GM19455 (cell line): ENCODE measurements around the gene ERN1.
"Not testable (repeated sequence)": the region's sequence is repeated elsewhere in the genome, so short reads cannot be mapped to it uniquely, and the experiment has no call there.

ENCODE experiments used
- ATAC-seq: cut with Tn5 transposase; IDR thresholded peaks from one replicate; pipeline ENCODE4 v1.9.1; 2021; ENCODE audit not compliant: unreplicated experiment

ERN1 gene

DNA sequence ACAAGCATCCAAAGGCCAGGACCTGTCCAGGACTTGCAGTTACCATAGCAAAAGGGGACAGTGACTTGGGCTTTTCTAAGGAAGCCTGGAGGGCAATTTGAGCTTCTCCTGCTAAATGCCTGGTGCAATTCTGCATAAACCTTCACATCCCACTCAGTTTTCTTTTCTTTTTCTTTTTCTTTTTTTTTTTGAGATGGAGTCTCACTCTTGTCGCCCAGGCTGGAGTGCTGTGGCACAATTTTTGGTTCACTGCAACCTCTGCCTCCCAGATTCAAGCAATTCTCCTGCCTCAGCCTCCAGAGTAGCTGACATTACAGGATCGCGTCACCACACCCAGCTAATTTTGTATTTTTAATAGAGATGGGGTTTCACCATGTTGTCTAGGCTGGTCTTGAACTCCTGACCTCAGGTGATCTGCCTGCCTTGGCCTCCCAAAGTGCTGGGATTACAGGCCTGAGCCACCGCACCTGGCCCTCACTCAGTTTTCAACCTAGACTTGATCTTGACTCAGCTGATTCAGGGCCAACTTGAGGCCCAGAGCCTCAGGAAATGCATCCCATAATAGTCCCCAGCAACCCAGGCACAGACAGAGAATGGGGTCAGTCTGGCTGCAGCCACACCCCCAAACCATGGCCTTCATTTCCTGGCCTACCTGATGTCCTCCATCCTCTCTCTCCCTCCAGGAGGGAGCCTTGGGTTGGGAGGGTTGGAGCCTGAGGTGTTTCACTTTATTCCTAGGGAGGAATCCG lies 122.7 kb downstream of the ERN1 start:
- not testable (repeated sequence) for ATAC-seq

DNA sequence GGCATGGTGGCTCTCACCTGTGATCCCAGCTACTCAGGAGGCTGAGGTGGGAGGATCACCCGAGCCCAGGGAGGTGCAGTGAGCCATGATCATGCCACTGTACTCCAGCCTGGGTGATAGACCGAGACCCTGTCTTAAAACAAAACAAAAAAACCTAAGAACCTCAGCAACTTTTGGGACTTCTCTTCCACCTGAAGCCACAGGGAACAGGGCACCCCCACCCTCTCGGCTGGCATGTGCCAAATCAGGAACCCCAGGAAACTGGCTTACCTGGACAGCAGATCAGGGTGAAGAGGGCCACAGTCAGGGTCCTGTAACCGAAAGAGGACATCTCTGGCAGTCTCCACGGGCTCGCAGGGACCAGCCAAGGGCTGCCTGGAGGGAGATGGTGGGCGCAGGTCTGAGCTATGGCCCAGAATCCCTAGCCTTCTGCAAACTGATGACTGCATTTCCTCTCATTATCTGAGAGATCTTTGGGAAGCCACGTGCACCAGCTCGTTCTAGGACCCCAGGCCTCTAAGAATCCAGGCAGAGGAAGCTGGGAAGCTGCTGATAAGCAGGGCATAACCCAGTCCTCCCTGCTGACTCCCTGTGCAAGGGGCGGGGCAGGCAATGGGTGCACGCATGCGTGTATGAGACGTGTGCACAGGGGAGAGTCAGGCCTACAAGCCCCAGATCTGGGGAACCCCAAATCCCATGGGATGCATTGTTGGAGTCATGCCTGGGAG lies 123.4 kb downstream of the ERN1 start:
- ATAC-seq = no peak

DNA sequence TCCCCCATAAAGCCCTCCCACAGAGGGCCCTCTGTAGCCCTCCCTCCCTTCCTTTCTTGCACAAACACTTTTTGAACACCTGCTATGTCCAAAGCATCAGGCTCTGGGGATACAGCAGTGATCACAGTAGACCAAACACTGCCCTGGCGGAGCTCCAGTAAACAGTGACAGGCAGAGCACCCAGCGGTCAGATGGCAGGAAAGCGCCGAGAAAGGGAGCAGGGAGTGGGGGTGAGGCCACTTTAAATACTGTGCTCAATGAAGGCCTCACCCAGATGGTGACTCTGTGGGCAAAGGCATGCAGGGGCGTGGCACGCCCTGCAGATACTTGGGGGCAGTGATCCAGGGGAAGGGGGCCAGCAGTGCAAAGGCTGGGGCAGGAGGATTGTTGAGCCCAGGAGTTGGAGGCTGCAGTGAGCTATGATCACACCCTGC lies 124.2 kb downstream of the ERN1 start:
- no peak for ATAC-seq

DNA sequence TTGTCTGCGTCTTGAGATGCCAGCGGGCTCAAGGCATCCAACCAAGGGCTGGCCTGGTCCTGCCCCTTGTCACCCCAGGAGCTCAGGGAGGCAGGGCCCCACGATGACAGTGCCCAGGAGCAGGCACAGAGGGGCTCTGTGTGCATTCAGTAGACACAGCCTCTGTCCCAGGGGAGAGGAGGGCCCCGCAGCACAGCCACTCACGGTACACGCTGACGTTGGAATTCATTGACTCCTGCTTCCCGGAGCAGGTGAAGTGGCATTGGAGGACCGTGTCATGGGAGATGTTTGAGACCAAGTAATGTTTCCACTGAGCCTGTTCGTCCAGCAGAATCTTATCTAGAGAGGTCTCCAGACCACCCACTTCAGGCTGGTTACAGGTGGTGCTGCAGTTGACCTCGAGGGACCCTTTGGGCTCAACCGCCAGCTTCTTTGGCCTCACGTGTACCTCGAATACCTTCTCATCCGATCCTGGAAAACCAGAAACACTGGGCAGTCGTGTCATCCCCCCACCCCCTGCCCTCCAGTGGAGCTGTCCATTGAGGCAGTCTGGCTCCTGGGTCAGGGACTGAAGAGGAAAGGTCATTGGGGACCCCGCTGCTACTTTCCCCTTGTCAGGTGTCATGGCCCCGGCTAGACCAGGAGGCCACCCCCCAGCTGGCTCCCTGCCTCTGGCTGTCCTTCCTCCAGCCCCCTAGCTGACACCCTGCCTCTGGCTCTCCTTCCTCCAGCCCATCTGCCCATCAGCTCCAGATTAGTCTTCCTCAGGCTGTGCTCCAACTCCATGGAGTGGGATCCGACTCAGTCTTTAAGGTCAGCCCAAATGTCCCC lies 124.8 kb downstream of the ERN1 start:
- ATAC-seq = no peak

DNA sequence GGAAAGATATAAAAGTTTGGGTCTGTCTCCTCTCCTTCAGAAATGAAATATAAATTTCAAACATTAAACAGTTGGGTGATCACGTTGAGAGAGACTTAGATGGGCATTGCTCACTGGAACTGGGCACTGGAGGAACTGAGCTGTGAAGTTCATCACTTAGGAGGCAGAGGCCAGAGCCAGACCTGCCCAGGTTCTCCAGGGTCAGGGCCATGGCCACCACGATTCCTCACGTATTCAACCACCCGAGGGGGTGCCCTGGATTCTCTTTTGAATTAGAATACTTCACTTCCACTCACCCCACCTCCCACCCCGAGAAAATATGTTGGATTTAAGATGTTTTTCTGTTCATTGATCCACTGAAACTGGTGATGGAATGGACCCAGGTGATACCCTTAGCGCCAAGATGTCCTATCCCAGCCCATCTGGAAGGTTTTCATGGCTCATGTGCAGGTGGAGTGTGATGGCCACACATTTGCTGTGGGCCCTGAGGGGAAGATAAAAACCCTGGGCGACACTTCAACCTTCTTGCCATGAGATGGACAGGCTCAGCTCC lies 125.7 kb downstream of the ERN1 start:
- ATAC-seq = no peak

DNA sequence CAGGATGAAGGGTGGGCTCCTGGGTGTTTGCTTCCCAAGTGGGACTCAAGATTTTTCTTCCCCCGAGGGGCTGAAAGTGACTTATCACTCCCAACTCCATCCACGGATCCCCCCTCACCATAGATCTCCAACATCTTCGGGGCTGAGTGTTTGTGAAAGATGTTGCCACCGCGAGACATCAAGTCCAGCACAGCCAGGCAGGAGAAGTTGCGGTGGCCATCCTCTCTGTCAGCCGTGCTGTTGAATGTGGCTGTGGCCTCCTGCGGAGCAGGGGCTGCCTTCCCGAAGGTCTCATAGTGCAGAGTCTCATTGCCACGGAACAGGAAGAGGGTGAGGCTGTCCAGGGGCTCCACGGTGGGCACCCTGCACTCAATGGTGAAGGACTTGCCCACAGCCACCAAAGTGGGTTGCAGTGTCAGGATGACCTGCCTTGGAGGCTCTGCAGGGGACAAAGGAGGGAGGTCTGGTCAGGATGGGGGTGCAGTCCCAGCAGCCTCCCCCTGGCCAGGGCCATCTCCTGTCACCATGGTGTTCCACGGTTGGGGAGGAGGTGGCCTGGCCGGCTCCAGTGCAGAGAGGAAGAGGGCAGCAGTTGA lies 126.3 kb downstream of the ERN1 start:
- ATAC-seq = no peak

DNA sequence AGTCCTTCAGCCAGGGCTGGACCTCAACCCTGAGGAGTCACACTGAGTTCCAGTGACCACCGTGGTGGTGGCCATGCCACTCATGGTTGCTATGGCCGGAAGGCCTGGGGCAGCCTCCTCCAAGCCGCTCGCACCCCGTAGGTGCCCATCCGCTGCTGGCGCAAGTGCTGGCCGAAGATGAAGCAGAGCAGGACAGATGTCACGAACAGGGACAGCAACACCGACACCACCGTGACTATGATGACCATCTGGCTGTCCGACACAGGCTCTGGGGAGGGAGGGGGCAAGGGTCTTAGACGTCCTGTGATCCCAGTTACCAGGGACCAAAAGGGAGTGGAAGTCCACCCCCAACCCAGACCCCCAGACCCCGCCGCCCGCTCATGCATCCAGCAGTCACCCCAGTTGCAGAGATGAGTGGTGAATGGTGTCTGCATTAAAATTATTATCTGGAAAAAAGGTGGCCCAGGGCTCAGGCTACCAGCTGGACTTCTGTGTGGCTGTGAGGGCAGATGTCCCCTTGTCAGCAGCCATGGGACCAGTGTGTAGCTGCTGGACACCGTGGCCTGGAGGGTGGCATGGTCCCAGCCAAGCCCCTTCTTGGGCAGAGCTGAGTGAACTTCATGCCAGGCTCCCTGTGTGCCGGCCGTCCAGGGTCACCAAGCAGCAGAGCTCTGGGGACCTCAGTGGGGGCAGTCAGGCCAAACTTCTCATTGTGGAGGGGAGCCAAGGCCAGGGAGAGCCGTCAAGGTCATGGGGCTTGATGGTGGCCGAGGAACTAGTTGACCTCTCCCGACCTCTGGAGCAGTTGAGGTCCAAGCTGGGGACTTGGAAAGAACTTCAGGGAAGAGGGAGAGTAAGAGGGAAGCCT lies 127.1 kb downstream of the ERN1 start:
- no peak for ATAC-seq

DNA sequence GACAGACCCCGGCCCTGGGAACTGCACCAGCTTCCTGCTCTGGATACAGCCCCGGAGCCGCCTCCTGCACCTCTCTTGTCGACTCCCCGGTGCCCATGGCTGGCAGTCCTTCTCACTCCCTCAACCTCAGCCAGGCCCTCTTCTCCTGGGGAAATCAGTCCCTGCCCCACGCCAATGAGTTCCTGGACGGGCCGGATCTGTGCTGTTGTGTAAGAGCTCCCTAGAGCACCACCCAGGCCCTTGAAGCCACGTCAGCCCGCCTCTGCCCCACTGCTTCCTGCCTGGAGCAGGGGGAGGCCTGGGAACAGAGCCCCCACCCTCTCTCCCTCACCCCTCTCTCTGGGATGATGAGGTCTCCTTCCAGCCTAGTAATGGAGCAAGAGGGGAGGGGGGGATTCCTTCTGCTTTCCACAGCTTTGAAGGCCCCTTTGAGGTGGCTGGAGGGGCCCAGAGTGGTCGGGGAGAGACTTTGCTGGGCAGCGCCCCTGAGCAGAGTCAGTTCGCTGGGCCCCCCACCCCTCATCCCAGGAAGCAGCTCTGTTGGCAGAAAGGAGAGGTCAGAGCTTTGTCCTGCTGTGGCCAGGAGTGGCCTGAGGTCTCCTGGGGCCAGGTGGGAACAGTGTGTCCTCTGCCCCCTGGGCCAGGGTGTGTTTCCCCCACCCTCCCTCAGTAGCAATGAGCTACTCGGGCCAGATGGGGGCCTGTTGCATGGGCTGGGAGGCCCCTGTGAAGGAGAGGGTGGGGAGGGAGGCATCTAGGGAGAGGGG lies 128.0 kb downstream of the ERN1 start:
- ATAC-seq = no peak

DNA sequence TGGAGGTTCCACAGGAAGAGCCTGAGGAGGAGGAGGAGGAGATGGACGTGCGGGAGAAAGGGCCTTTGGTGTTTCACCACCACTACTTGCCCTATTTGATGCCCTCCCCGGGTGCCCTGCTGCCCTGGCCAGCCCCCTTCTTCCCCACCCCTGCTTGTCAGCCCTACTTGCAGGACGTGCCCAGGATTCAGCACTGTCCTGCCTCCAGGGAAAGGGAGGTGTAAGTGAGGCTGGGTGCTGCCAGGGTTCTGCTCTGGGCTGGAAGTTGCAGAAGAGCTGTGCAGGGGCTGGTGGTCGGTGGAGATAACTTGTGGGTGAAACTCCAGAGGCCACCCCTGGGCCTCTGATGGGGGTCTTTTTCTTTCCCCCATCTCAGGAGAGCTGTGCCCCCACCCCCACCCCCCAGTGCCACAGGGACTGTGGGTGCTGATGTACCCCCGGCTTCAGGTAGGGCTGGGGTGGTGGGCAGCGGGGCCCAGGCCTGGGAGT lies 128.8 kb downstream of the ERN1 start:
- no peak for ATAC-seq

DNA sequence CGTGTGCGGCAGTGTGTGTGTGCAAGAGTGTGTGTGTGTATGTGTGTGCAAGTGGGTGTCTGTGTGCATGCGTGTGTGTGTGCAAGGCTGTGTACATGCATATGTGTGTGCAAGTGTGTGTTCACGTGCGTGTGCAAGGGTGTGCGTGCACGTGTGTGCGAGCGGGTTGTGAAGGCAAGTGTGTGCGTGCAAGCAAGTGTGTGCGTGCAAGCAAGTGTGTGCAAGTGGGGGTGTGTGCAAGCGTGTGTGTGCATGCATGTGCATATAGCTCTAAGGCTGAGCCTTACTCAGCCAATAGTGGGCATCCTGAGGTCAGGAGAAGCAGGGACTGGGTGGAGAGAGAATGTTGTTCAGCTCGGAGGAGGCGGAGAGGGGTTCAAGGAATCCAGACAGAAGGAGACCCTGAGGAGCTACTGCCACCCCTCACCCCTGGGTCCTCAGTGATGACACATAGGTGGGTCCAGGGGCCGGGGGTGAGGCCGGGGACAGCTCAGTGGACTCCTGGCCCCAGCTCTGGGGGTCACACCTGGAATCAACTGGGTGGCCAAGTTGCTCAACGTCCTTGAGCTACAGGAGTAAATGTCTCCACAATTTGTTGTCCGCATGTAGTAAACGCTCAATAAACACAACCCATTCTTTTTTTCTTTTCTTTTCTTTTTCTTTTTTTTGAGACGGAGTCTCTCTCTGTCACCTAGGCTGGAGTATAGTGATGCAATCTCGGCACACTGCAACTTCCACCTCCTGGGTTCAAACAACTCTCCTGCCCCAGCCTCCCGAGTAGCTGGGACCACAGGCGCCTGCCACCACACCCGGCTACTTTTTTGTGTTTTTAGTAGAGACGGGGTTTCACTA lies 130.0 kb downstream of the ERN1 start:
- no peak for ATAC-seq

DNA sequence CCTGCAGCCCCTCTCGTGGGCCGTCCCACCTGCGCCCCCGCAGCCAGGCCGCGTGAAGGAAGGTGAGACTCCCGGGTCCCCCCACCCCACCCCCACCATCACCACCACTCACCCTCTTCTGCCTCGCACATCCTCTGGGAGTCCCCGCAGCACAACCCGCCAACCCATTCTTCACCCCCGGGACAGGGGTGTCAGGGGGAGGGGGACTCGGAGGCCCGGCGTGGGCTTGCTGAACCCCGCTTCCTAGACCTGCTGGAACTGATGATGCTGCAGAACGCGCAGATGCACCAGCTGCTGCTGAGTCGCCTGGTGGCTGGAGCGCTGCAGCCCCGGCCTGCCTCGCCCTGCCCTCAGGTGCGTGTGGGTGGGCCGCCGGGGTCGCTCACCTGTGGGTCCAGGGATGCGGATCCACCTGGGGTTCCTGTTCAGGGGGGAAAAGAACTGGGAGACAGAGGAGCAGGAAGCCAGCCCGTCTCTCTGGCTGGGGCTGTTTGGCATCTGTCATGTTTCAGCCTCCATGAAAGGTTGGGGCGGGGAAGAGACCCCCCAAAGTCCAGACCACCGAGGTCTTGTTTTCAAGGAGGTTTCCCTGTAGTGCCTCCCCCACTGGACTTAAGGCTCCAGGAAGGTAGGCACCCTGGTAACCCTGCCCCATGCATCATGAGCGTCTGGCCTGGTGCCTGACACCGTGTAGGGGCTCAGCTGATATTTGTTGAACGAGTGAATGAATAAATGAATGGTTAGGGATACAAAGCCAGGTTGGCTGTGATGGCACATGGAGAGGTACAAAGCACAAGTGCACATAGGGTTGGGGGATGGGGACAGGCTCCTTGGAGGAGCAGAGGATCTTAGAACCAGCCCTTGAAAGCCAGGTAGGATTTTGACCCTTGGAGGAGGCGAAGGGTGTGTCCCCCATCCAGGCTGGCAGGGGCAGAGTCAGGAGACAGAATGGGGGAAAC lies 130.9 kb downstream of the ERN1 start:
- no peak for ATAC-seq

DNA sequence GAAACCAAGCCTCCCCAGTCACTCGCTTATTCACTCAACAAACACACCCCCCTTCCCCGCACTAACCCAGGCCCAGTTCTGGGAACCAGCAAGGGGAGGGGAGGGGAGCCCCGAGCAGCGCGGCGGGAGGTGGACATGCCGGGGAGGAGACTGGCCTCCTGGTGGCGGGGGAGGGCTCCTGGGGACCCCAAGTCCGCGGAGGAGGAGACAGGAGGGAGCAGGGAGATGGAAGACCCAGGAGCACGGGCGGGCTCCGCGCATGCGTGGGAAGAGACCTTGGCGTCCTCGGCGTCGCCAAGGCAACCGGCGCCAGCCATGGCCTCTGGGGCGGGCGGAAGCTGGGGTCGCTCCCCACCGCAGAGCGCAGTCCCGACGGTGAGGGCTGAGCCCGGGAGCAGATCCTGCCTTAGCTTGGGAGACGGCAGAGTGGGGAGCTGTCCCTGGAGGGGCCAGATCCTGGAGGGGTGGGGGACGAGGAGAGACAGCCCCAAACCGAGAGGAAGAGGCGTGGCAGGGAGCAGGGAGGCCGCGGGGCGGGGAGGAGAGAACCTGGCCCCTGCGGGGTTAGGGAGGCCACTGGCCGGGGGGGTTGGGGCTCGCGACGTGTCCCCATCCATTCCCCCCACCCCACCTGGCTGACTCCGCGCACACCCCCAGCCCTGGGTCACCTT lies 131.8 kb downstream of the ERN1 start, which contains the start of gene PRR29:
Gene PRR29, plus strand, starts transcription at position 302 of the 671 bp plus-strand sequence. Its CDS starts 14 bp downstream, at position 316.
- peak; percentile 76 for ATAC-seq

DNA sequence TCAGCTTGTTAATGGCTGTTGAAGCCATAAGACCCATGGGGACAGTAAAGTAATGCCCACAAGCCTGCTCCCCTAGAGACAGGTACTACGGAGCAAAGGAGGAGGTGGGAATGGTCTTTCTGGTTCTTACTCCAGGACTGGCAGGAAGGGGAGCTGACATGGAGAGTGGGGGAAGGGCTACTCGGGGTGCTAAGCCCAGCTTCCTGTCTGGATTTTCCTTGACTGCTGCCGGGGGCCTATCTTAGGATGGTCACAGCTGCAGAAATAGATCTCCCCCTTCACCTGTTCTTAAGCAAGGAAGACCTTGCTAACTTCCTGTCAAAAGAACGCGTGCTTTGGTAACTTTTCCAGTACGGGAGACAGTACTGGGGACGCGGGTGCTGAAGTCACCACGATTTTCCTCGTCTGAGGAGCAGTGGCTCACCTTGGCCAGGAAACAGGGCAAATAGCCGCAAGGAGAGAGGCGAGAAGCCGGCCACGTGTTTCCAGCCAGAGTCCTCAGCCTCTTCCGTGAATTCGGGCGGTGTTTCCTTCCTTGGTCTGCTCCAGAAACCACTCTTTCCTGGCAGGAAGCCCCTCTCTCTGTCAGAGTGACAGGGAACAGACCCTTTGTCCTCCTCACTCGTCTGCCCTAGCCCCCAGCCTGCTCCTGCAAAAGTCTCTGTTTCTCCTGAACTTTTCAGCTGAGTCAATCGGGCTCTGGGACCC lies 132.4 kb downstream of the ERN1 start:
- ATAC-seq = no peak

DNA sequence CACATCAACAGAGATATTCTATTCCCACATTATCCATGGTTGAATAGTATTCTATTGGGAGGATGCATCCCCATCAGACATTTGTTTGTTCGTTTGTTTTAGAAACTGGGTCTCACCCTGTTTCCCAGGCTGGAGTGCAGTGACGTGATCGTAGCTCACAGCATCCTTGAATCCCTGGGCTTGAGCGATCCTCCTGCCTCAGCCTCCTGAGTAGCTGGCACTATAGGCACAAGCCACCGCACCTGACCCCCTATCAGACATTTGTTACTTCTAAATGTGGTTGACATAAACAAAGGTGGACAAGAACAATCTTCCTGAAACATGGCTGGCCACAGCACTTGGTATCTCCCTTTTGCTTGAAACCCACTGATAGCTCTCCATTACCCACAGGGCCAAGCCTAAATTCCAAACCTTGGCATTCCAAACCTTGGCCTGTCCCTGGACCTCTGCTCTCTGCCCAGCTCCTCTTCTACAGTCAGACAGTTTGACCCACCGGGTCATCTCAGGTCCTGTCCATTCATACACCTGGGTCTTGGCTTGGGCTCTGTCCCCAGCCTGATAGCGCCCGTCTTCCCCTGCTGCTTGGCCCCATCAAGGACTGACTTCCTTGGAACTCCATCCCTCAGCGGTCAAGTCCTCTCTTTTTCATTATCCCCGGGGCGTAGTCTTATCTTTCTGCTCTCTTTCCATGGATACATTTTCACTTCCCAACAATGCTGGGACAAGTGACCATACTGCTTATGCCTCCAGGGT lies 133.3 kb downstream of the ERN1 start:
- ATAC-seq = no peak

DNA sequence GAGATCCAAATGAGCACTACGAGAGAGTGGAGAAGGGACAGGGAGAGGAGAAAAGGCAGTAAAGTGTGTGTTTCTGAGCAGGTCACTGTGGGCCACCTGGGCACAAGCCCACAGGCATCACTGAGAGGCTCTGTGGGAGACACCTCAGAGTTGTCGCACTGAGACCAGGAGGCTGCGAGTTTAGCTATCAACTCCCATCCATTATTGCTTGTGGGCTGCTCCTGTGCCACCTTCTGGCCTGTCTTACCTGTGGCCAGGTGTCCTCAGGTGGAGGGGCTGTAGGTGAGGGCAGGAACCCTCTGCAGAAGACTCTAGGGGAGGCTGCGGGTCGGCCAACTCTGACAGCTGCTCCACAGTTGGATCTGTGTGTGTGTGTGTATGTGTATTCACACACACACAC lies 134.3 kb downstream of the ERN1 start:
- ATAC-seq = no peak
